ENCODE measurements around the gene WIPF1. TPM values are rescaled to one million over a fixed set of nuclear protein-coding genes. Genes with fewer than 3 reads are reported as not detected.

The WIPF1 gene
- total RNA-seq, 1 experiment from 2014 or later = 6.4 TPM

DNA sequence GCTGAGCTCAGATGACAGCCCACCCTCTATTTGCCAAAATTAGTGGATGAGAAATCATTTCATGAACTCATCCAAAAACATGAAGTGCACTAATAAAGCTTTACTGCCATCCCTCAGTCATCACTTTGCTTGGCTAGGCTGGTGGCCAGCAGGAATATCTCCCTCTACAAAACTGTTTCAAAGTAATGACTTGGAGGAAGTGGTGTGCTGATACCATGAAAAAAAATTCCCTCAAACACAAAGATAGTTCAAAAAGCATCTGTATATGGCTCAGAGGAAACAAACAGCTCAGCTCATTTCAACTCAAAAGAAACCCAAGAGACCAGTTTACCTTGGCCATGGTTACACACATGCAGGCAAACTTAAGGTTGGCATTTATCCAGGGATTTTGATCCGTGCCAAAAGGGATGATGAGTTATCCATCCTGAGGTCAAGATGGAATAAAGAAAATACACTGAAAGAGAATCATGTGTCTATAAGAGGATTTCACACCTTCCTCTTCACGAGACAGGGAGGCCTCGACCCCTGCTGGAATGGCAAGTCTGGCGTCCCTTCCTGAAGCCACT lies 18.4 kb upstream of the WIPF1 start (continued):
- TF ChIP-seq, protein P1, sequence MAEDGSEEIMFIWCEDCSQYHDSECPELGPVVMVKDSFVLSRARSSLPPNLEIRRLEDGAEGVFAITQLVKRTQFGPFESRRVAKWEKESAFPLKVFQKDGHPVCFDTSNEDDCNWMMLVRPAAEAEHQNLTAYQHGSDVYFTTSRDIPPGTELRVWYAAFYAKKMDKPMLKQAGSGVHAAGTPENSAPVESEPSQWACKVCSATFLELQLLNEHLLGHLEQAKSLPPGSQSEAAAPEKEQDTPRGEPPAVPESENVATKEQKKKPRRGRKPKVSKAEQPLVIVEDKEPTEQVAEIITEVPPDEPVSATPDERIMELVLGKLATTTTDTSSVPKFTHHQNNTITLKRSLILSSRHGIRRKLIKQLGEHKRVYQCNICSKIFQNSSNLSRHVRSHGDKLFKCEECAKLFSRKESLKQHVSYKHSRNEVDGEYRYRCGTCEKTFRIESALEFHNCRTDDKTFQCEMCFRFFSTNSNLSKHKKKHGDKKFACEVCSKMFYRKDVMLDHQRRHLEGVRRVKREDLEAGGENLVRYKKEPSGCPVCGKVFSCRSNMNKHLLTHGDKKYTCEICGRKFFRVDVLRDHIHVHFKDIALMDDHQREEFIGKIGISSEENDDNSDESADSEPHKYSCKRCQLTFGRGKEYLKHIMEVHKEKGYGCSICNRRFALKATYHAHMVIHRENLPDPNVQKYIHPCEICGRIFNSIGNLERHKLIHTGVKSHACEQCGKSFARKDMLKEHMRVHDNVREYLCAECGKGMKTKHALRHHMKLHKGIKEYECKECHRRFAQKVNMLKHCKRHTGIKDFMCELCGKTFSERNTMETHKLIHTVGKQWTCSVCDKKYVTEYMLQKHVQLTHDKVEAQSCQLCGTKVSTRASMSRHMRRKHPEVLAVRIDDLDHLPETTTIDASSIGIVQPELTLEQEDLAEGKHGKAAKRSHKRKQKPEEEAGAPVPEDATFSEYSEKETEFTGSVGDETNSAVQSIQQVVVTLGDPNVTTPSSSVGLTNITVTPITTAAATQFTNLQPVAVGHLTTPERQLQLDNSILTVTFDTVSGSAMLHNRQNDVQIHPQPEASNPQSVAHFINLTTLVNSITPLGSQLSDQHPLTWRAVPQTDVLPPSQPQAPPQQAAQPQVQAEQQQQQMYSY (CRISPR knock-in tag; IDR thresholded peaks at IDR 0.05) = no peak
- TF ChIP-seq ZNF121 (CRISPR knock-in tag; IDR thresholded peaks at IDR 0.05) (no peak), ZNF671 (CRISPR knock-in tag; IDR thresholded peaks at IDR 0.05) (no peak)

DNA sequence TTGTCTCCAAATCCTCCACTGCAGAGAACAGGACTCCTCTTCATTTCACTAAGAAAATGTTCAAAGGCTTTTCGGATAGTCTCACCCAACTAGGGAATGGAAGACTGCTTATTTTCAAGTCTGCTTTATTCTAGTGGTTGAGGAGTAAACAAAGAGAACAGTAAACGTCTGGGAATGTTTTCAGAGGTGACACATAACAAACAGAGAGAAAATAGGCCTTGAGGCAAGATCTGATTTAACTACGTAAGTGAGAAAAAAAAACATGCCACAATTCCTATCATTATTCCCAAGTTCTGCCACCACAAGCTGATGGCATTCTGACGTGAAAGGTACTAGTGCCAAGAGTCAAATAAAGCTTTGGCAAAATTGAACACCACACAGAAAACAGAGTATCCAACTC lies 16.7 kb upstream of the WIPF1 start:
- no peak overlapping the region for H3K27ac Mint-ChIP-seq
- H3K27me3 Mint-ChIP-seq (ENCODE audit: low read depth) = no peaks in the 10 kb centered on the region
- H3K36me3 Mint-ChIP-seq = no peaks in the 10 kb centered on the region
- H3K4me3 Mint-ChIP-seq = no peak overlapping the region
- POLR2A ChIA-PET = no interaction called here
- TF ChIP-seq ZNF263 (CRISPR knock-in tag; IDR thresholded peaks at IDR 0.05; ENCODE audit: low read depth) (no peak), ZNF219 (CRISPR knock-in tag; IDR thresholded peaks at IDR 0.05; ENCODE audit: borderline replicate concordance) (no peak), CREB1 (CRISPR knock-in tag; IDR thresholded peaks at IDR 0.05) (no peak), KAT7 (CRISPR knock-in tag; IDR thresholded peaks at IDR 0.05; ENCODE audit: borderline replicate concordance) (no peak), CBFB (CRISPR knock-in tag; IDR thresholded peaks at IDR 0.05; ENCODE audit: low read depth) (no peak), NFATC4 (CRISPR knock-in tag; IDR thresholded peaks at IDR 0.05) (no peak)
- TF ChIP-seq, protein P2, sequence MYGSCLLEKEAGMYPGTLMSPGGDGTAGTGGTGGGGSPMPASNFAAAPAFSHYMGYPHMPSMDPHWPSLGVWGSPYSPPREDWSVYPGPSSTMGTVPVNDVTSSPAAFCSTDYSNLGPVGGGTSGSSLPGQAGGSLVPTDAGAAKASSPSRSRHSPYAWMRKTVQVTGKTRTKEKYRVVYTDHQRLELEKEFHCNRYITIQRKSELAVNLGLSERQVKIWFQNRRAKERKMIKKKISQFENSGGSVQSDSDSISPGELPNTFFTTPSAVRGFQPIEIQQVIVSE (CRISPR knock-in tag; IDR thresholded peaks at IDR 0.05; ENCODE audit: borderline replicate concordance) = no peak
- H3K9me3 Mint-ChIP-seq = no peaks in the 10 kb centered on the region
- no peak for DNase-seq (ENCODE audit: low spot score)
- CTCF ChIA-PET = interaction anchor here (3.5 kb wide), 1 partner anchor 11 kb away, joined by 14 read pairs; no protein-coding TSS in a partner anchor
- H3K4me1 Mint-ChIP-seq = 0 out of 2 replicates have a peak, but pooled peaks cover 2% of the 10 kb centered on the region
- ATAC-seq = no peak

DNA sequence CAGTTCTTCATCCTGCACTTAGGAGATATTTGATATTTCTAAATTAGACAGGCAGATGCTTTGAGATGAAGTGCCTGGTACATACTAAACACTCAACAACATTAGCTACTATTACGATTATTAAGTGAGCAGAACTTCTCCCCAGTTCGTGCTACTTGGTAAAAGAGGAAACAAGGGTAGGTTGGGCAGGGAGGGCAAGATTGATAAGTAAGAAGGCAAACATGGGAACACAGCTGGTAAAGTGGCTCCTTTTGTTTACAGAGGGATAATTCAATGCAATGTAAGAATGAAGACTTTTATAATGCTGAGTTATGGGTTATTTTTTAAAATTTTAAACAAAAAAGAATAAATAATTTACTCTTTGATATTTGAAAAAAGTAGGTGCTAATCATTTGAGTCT lies 15.9 kb upstream of the WIPF1 start:
- Mint-ChIP-seq H3K27ac (no peak overlapping the region), H3K4me3 (no peak overlapping the region), H3K4me1 (0 out of 2 replicates have a peak, but pooled peaks cover 2% of the 10 kb centered on the region), H3K36me3 (no peaks in the 10 kb centered on the region), H3K27me3 (ENCODE audit: low read depth) (no peaks in the 10 kb centered on the region), H3K9me3 (no peaks in the 10 kb centered on the region)
- POLR2A ChIA-PET = no interaction called here
- DNase-seq (ENCODE audit: low spot score) (no peak), ATAC-seq (no peak)
- CTCF ChIA-PET = interaction anchor here (1.4 to 3.5 kb wide), 2 partner anchors 10 to 84 kb away, joined by 4 to 14 read pairs; no protein-coding TSS in a partner anchor
- TF ChIP-seq ZNF263 (CRISPR knock-in tag; IDR thresholded peaks at IDR 0.05; ENCODE audit: low read depth) = no peak
- no peak for TF ChIP-seq ZNF671 (CRISPR knock-in tag; IDR thresholded peaks at IDR 0.05)
- no peak for TF ChIP-seq CREB1 (CRISPR knock-in tag; IDR thresholded peaks at IDR 0.05)
- TF ChIP-seq, protein P3, sequence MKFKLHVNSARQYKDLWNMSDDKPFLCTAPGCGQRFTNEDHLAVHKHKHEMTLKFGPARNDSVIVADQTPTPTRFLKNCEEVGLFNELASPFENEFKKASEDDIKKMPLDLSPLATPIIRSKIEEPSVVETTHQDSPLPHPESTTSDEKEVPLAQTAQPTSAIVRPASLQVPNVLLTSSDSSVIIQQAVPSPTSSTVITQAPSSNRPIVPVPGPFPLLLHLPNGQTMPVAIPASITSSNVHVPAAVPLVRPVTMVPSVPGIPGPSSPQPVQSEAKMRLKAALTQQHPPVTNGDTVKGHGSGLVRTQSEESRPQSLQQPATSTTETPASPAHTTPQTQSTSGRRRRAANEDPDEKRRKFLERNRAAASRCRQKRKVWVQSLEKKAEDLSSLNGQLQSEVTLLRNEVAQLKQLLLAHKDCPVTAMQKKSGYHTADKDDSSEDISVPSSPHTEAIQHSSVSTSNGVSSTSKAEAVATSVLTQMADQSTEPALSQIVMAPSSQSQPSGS (CRISPR knock-in tag; IDR thresholded peaks at IDR 0.05; ENCODE audit: borderline replicate concordance, low read depth) = no peak
- TF ChIP-seq, protein P4, sequence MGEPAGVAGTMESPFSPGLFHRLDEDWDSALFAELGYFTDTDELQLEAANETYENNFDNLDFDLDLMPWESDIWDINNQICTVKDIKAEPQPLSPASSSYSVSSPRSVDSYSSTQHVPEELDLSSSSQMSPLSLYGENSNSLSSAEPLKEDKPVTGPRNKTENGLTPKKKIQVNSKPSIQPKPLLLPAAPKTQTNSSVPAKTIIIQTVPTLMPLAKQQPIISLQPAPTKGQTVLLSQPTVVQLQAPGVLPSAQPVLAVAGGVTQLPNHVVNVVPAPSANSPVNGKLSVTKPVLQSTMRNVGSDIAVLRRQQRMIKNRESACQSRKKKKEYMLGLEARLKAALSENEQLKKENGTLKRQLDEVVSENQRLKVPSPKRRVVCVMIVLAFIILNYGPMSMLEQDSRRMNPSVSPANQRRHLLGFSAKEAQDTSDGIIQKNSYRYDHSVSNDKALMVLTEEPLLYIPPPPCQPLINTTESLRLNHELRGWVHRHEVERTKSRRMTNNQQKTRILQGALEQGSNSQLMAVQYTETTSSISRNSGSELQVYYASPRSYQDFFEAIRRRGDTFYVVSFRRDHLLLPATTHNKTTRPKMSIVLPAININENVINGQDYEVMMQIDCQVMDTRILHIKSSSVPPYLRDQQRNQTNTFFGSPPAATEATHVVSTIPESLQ (CRISPR knock-in tag; IDR thresholded peaks at IDR 0.05) = no peak
- TF ChIP-seq FOXP1 (CRISPR knock-in tag; IDR thresholded peaks at IDR 0.05; ENCODE audit: borderline replicate concordance) = no peak
- TF ChIP-seq, protein P5, sequence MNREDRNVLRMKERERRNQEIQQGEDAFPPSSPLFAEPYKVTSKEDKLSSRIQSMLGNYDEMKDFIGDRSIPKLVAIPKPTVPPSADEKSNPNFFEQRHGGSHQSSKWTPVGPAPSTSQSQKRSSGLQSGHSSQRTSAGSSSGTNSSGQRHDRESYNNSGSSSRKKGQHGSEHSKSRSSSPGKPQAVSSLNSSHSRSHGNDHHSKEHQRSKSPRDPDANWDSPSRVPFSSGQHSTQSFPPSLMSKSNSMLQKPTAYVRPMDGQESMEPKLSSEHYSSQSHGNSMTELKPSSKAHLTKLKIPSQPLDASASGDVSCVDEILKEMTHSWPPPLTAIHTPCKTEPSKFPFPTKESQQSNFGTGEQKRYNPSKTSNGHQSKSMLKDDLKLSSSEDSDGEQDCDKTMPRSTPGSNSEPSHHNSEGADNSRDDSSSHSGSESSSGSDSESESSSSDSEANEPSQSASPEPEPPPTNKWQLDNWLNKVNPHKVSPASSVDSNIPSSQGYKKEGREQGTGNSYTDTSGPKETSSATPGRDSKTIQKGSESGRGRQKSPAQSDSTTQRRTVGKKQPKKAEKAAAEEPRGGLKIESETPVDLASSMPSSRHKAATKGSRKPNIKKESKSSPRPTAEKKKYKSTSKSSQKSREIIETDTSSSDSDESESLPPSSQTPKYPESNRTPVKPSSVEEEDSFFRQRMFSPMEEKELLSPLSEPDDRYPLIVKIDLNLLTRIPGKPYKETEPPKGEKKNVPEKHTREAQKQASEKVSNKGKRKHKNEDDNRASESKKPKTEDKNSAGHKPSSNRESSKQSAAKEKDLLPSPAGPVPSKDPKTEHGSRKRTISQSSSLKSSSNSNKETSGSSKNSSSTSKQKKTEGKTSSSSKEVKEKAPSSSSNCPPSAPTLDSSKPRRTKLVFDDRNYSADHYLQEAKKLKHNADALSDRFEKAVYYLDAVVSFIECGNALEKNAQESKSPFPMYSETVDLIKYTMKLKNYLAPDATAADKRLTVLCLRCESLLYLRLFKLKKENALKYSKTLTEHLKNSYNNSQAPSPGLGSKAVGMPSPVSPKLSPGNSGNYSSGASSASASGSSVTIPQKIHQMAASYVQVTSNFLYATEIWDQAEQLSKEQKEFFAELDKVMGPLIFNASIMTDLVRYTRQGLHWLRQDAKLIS (CRISPR knock-in tag; IDR thresholded peaks at IDR 0.05; ENCODE audit: borderline replicate concordance) = no peak
- TF ChIP-seq, protein P6, sequence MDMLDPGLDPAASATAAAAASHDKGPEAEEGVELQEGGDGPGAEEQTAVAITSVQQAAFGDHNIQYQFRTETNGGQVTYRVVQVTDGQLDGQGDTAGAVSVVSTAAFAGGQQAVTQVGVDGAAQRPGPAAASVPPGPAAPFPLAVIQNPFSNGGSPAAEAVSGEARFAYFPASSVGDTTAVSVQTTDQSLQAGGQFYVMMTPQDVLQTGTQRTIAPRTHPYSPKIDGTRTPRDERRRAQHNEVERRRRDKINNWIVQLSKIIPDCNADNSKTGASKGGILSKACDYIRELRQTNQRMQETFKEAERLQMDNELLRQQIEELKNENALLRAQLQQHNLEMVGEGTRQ (CRISPR knock-in tag; IDR thresholded peaks at IDR 0.05) = no peak
- TF ChIP-seq, protein P7, sequence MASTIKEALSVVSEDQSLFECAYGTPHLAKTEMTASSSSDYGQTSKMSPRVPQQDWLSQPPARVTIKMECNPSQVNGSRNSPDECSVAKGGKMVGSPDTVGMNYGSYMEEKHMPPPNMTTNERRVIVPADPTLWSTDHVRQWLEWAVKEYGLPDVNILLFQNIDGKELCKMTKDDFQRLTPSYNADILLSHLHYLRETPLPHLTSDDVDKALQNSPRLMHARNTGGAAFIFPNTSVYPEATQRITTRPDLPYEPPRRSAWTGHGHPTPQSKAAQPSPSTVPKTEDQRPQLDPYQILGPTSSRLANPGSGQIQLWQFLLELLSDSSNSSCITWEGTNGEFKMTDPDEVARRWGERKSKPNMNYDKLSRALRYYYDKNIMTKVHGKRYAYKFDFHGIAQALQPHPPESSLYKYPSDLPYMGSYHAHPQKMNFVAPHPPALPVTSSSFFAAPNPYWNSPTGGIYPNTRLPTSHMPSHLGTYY (CRISPR knock-in tag; IDR thresholded peaks at IDR 0.05) = no peak
- no peak for TF ChIP-seq NFATC4 (CRISPR knock-in tag; IDR thresholded peaks at IDR 0.05)
- TF ChIP-seq RELA (CRISPR knock-in tag; IDR thresholded peaks at IDR 0.05; ENCODE audit: borderline replicate concordance) = no peak
- TF ChIP-seq CBFB (CRISPR knock-in tag; IDR thresholded peaks at IDR 0.05; ENCODE audit: low read depth) = no peak
- no peak for TF ChIP-seq TP53 (CRISPR knock-in tag; IDR thresholded peaks at IDR 0.05)

Data from WTC11 (cell line).